Right atrium auricular region (tissue), 2 donors: ENCODE measurements around the gene COG4. TPM values are rescaled to one million over a fixed set of nuclear protein-coding genes. Genes with fewer than 3 reads are reported as not detected.

Source experiments
- DNase-seq: peaks from one replicate; pipeline ENCODE4 v3.0.0-alpha.2; 2019; ENCODE audit warnings: low spot score
- H3K27ac ChIP-seq, 2 donors: fragments of 200-600 bp; sonication (generic); 1 replicate in 1 of 2; 2 replicates in 1 of 2; pipeline ENCODE4 v1.5.1; 2016 to 2019
- H3K27me3 ChIP-seq, 2 donors: fragments of 200-600 bp; sonication (generic); one replicate each; pipeline versions ENCODE4 v1.5.1 to v1.6.0; 2017 to 2019
- H3K36me3 ChIP-seq: fragments of 200-600 bp; sonication (generic); one replicate; pipeline ENCODE4 v1.5.1; 2016
- H3K4me1 ChIP-seq, 2 donors: fragments of 200-600 bp; sonication (generic); one replicate each; pipeline versions ENCODE4 v1.5.1 to v1.6.0; 2017 to 2019
- H3K4me3 ChIP-seq, 2 donors: fragments of 200-600 bp; sonication (generic); 1 replicate in 1 of 2; 2 replicates in 1 of 2; pipeline ENCODE4 v1.5.1; 2017 to 2019; ENCODE audit warnings: mild to moderate bottlenecking in 1 of 2, moderate library complexity in 1 of 2
- H3K9me3 ChIP-seq, 2 donors: fragments of 200-600 bp; sonication (generic); one replicate each; pipeline ENCODE4 v1.5.1; 2019
- CTCF ChIP-seq, 2 donors: fragments of 200-600 bp; sonication (generic); IDR thresholded peaks; one replicate each; pipeline ENCODE4 v1.5.1; 2019; ENCODE audit warnings: antibody characterized with exemption in 2 of 2
- total RNA-seq, 2 donors: library from RNA; depleted of rRNA; stranded (reverse); fragments of >200 nt; gene quantifications; one replicate each; pipeline ENCODE4 v1.1.0, GENCODE V29; 2016

Gene COG4
- total RNA-seq, 2 donors from 2014 or later, result 29.1 to 41.8 TPM

GRCh38 chr16:70494202-70494770 lies 29.1 kb downstream of the COG4 start:
- DNase-seq, result no peak
- Histone ChIP-seq H3K27ac (no peak overlapping the region), H3K4me3 (no peak overlapping the region), H3K27me3 (no peaks in the 10 kb centered on the region), H3K4me1 (no peaks in the 10 kb centered on the region), H3K36me3 (peaks cover 49% of the 10 kb centered on the region), H3K9me3 (no peaks in the 10 kb centered on the region)
- TF ChIP-seq CTCF (IDR thresholded peaks at IDR 0.05), result no peak

GRCh38 chr16:70493802-70494201 lies 29.6 kb downstream of the COG4 start:
- no peak for TF ChIP-seq CTCF (IDR thresholded peaks at IDR 0.05)
- no peak for DNase-seq
- H3K9me3 ChIP-seq, result no peaks in the 10 kb centered on the region
- no peaks in the 10 kb centered on the region for H3K27me3 ChIP-seq
- no peak overlapping the region for H3K27ac ChIP-seq
- no peak overlapping the region for H3K4me3 ChIP-seq
- peaks cover 49% of the 10 kb centered on the region for H3K36me3 ChIP-seq
- H3K4me1 ChIP-seq, result no peaks in the 10 kb centered on the region

GRCh38 chr16:70490261-70490660 lies 33.1 kb downstream of the COG4 start:
- no peak for TF ChIP-seq CTCF (IDR thresholded peaks at IDR 0.05)
- no peak for DNase-seq
- no peaks in the 10 kb centered on the region for H3K27me3 ChIP-seq
- H3K27ac ChIP-seq, result no peak overlapping the region
- no peaks in the 10 kb centered on the region for H3K9me3 ChIP-seq
- no peaks in the 10 kb centered on the region for H3K4me1 ChIP-seq
- peaks cover 23% of the 10 kb centered on the region for H3K36me3 ChIP-seq
- H3K4me3 ChIP-seq, result no peak overlapping the region

GRCh38 chr16:70484867-70485266 lies 38.5 kb downstream of the COG4 start:
- no peak for DNase-seq
- no peaks in the 10 kb centered on the region for H3K9me3 ChIP-seq
- H3K36me3 ChIP-seq, result peaks cover 35% of the 10 kb centered on the region
- H3K4me3 ChIP-seq, result no peak overlapping the region
- no peak for TF ChIP-seq CTCF (IDR thresholded peaks at IDR 0.05)
- no peak overlapping the region for H3K27ac ChIP-seq
- H3K4me1 ChIP-seq, result peaks cover 0 to 5% of the 10 kb centered on the region in 2 donors
- H3K27me3 ChIP-seq, result no peaks in the 10 kb centered on the region

GRCh38 chr16:70483426-70483825 lies 39.9 kb downstream of the COG4 start:
- no peak for TF ChIP-seq CTCF (IDR thresholded peaks at IDR 0.05)
- peaks cover 0 to 19% of the 10 kb centered on the region in 2 donors for H3K4me1 ChIP-seq
- no peaks in the 10 kb centered on the region for H3K9me3 ChIP-seq
- no peak overlapping the region for H3K4me3 ChIP-seq
- no peak overlapping the region for H3K27ac ChIP-seq
- no peaks in the 10 kb centered on the region for H3K27me3 ChIP-seq
- no peak for DNase-seq
- H3K36me3 ChIP-seq, result peaks cover 41% of the 10 kb centered on the region

- DNase-seq, result no peak
These were observed 40.7 kb downstream of the COG4 start for GRCh38 chr16:70482624-70483023.

More at GRCh38 chr16:70482624-70483023, 40.7 kb downstream of the COG4 start:
- Histone ChIP-seq H3K27ac (no peak overlapping the region), H3K36me3 (peaks cover 41% of the 10 kb centered on the region), H3K27me3 (no peaks in the 10 kb centered on the region), H3K4me3 (no peak overlapping the region), H3K9me3 (no peaks in the 10 kb centered on the region), H3K4me1 (peaks cover 0 to 23% of the 10 kb centered on the region in 2 donors)
- no peak for TF ChIP-seq CTCF (IDR thresholded peaks at IDR 0.05)
